Renal cortical epithelial cell (primary cell): ENCODE results near the gene RAB35. TPM values are rescaled to one million over a fixed set of nuclear protein-coding genes. Genes with fewer than 3 reads are reported as not detected.

ENCODE experiments used
- DNase-seq: peaks from one replicate; pipeline ENCODE4 v3.0.0-alpha.2; 2011; ENCODE audit warnings: low read depth
- total RNA-seq: library from RNA; depleted of rRNA; stranded (reverse); fragments of >200 nt; gene quantifications from 2 replicates; pipeline ENCODE4 v1.2.3, GENCODE V29; 2014

The RAB35 gene
- 19.9 and 28.3 TPM in 2 replicates for total RNA-seq

DNA sequence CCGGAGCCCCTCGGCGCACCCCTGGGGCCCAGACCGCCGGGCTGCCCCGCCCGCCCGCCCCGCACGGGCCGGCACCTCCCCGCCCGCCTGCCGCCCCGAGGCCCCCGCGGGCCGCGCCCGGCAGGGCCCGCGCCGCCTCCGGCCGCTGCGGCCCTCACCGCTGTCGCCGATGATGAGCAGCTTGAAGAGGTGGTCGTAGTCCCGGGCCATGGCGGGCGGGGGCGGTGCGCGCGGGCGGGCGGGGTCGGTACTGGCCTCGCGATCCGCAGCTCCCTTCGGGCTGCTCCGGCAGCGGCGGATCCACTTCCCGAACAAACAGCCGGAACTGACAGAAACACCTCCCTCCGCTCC, at the start of gene RAB35:
Gene RAB35, minus strand, starts transcription at position 313 of the 351 bp plus-strand sequence. Its CDS starts 103 bp downstream, at position 210.
- DNase-seq, result peak; percentile 74

DNA sequence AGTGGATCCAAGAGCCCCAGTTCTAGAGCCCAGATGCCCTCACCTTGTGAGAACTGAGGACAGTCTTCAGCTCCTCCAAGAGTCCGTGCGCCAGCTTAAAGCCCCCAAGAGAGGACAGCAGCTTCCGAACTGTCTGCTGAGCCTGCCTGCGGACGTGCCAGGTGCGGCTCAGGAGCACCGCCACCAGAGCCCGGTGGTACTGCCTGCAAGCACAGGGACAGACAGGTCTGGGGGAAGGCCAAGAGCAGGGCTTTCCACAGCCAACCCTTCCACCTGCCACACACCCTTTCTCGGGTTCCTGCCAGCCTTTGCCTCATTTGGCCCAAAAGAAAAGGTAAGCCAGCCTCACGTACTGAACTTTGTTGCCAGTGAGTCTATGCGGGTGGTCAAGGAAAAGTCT, 47.7 kb upstream of the RAB35 start:
- DNase-seq, result no peak

- DNase-seq, result no peak
Measured at GRCh38 chr12:120162763-120163162, 46.2 kb upstream of the RAB35 start.

DNA sequence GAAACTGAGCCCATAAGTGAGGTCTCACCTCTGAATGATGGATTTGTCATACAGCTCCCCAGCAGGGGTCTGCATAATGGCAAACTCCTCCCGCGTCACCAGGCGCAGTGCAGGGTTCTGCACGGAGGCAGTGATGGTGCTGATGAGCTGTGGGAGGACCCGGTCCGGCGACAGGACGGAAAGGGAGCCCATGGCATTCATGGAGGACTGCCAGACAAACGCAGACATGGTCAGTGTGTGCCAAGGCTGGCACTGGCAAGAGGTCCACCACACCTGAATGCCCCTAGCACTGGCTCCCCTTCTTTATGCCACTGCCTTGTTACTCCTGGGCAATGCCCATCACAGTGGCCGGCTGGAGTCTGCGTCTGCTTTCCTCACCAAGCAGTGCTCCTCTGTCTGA, 45.3 kb upstream of the RAB35 start:
- no peak for DNase-seq

GRCh38 chr12:120159509-120160237, 43.1 kb upstream of the RAB35 start:
- no peak for DNase-seq

- DNase-seq, result no peak
Measured at GRCh38 chr12:120158351-120158750, 41.8 kb upstream of the RAB35 start.

GRCh38 chr12:120157678-120158077, 41.1 kb upstream of the RAB35 start:
- no peak for DNase-seq

GRCh38 chr12:120156315-120157259, 40.0 kb upstream of the RAB35 start:
- no peak for DNase-seq

- no peak for DNase-seq
Measured at GRCh38 chr12:120155072-120155471, 38.5 kb upstream of the RAB35 start.

DNA sequence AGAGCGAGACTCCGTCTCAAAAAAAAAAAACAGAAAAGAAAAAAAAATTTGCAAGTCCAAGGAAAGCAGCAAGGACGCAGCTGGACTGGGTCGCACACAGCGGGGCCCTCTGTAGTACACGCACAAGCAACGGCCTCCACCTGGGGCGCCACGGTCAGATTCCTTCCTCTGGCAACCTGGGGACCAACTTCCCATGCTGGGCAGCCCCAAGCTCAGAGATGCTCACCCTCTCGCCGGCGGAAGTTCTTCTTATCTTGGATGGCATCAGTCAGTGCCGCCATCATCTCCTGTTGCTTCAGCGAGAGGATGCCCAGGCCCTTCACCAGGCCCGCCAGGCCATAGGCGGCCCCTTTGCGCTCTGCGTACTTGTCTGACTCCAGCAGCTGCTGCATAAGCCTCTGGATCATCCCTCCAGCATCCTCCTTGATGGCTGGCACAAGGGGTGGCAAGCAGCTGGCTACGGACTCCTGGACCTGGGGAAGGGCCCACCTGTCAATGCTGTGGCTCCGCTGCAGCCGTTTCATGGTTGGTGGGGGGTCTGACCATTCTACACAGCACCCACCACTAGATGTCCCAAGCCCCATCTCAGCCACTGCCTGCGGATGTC, 34.5 kb upstream of the RAB35 start:
- DNase-seq, result no peak

DNA sequence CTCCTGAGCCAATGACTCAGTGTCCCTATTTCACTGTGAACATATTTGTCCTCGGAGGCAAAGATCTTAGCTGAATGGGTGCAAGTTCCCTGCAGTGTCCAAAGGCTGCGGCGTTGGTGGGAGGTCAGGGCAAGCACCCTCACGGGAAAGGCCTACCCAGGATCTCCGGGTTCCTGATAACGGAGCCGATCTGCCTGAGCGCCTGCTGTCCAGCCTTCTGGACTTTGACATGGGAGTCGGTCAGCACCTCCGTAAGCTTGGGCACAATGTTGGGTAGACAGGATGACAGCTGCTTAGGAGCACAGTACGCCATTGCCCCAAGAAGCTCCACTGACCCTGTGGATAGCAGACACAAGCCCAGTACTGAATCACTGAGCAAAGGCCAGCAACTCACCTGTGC, 31.5 kb upstream of the RAB35 start:
- no peak for DNase-seq

GRCh38 chr12:120145164-120145563, 28.6 kb upstream of the RAB35 start:
- DNase-seq, result no peak

- DNase-seq, result no peak
Measured at GRCh38 chr12:120144215-120144614, 27.7 kb upstream of the RAB35 start.

- no peak for DNase-seq
Measured at GRCh38 chr12:120142231-120142877, 25.8 kb upstream of the RAB35 start.

- DNase-seq, result no peak
Measured at GRCh38 chr12:120141336-120141735, 24.8 kb upstream of the RAB35 start.

GRCh38 chr12:120140603-120141002, 24.1 kb upstream of the RAB35 start:
- DNase-seq, result no peak

DNA sequence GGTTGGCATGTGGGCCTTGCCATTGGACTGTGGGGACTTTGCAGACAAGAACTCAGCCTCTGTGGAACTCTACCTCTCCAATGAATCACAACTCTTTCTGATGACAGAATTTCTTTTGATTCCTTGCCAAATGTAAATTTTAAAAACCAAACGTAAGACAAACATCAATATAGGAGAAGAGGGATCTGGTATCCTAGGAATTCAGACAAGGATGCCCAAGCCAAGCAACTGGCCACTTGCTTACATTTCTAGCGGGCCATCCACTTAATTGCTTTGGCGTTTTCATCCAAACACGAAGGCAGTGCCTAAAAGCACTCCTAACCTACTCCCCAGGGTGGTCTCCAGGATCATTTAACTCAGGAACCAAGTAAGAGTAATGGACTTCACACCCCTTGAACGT, 23.4 kb upstream of the RAB35 start:
- no peak for DNase-seq

DNA sequence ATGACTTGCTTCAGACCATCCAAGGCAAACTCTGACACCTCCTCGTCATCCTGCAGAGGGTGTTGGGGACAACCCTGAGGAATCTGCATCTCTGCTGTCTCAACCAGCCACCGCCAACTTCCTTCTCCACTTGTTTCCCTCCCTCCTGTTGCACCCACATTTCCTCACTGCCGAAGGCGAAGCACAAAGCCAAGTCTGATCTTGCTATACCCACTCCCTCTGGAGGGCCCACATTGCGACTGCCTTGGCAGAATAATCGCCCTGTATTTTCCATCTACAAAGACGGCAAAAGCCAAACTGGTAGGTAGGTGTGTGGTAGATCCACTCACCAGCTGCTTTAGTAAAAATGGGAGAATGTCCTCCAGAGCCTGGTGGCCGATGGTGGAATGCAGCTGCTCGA, 21.8 kb upstream of the RAB35 start:
- no peak for DNase-seq

GRCh38 chr12:120137833-120138232, 21.3 kb upstream of the RAB35 start:
- no peak for DNase-seq

DNA sequence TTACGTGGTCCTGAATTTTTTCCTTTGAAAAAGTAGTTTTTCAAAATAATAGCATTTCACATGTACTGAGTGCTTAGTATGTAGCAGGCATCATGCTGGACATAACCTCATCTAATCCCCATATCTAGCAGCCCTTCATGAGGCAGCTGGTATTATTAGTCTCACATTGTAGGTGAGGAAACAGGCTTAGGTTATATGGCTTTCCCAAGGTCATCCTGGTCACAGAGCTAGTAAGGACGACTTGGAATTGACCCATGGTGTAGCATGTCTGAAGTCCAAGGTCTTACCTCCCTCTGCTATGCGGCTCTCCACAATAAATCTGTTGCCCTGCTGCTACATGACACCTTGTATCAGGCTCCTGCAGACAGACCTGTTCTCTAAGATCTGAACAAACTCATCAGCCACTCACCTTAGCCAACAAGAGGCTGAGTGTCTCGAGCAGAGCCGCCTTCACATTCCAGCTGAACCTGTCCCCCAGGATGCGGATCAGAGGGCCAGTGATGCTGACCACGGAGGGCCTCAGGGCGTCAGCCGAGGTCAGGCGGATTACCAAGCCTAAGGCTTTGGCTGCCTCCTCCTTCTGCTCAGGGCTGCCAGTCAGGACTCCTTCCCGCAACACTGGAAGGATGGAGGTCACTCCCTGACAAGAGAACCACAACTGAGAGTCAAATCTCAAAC, 19.7 kb upstream of the RAB35 start:
- no peak for DNase-seq

- no peak for DNase-seq
Measured at GRCh38 chr12:120134307-120134980, 17.9 kb upstream of the RAB35 start.
